IMR-90 (cell line): Measurements from ENCODE around the gene ENPP6. TPM values are rescaled to one million over a fixed set of nuclear protein-coding genes. Genes with fewer than 3 reads are reported as not detected.

ENCODE experiments used
- ATAC-seq: fragments of 200-7000 bp; cut with Tn5 transposase; 2 replicates; pipeline ENCODE4 v1.9.1; 2020; ENCODE audit warnings: low read depth, mild to moderate bottlenecking, moderate library complexity
- BruUV-seq: library from RNA; stranded (reverse); fragments of 400-500 nt; replicated peaks from 2 replicates; lab custom pipeline; 2021; lab: Mats Ljungman, UMichigan
- CTCF ChIA-PET: fragments of 300-600 bp; formaldehyde crosslinking; extraction: SDS; loops from one replicate; lab custom pipeline; 2021; ENCODE audit warnings: antibody characterized with exemption; lab: Yijun Ruan, JAX
- POLR2A ChIA-PET: fragments of 300-600 bp; sonication (Branson Sonifier 250); formaldehyde crosslinking; loops from one replicate; lab custom pipeline; 2022; ENCODE audit warnings: antibody characterized with exemption; ENCODE audit not compliant: unreplicated experiment; lab: Charles Lee
- DNase-seq: peaks from one replicate; pipeline ENCODE4 v3.0.0; 2013
- H2AFZ ChIP-seq: replicated peaks from 2 replicates; pipeline ENCODE3; 2013; ENCODE audit warnings: low read length, mild to moderate bottlenecking; ENCODE audit not compliant: poor library complexity
- H2AK5ac ChIP-seq: 2 replicates; pipeline ENCODE4 v1.6.1; 2013; ENCODE audit warnings: low read depth, low read length, inconsistent platforms
- H2AK9ac ChIP-seq: replicated peaks from 2 replicates; pipeline ENCODE3; 2013; ENCODE audit warnings: mild to moderate bottlenecking, low read depth, low read length, moderate library complexity; ENCODE audit not compliant: poor library complexity
- H2BK120ac ChIP-seq: 2 replicates; pipeline ENCODE4 v1.6.1; 2013; ENCODE audit warnings: low read depth, low read length, inconsistent platforms
- H2BK15ac ChIP-seq: 3 replicates; pipeline ENCODE4 v1.6.1; 2013; ENCODE audit warnings: low read depth, low read length, inconsistent platforms
- H2BK20ac ChIP-seq: 2 replicates; pipeline ENCODE4 v1.6.1; 2013; ENCODE audit warnings: low read depth, mild to moderate bottlenecking, inconsistent platforms, low read length, moderate library complexity
- H2BK5ac ChIP-seq: 2 replicates; pipeline ENCODE4 v1.6.1; 2013; ENCODE audit warnings: mild to moderate bottlenecking, low read depth, low read length, inconsistent platforms; ENCODE audit not compliant: poor library complexity, severe bottlenecking
- H3K14ac ChIP-seq: replicated peaks from 2 replicates; pipeline ENCODE4 v1.6.1; 2013; ENCODE audit warnings: low read depth, low read length, inconsistent platforms
- H3K18ac ChIP-seq: 2 replicates; pipeline ENCODE4 v1.6.1; 2013; ENCODE audit warnings: low read depth, low read length, control low read depth
- H3K23ac ChIP-seq: 2 replicates; pipeline ENCODE4 v1.6.1; 2013; ENCODE audit warnings: low read depth, low read length, inconsistent platforms
- H3K27ac ChIP-seq: 2 replicates; pipeline ENCODE4 v1.5.1; 2013; ENCODE audit warnings: mild to moderate bottlenecking, control low read depth, low read length; ENCODE audit not compliant: insufficient read depth
- H3K27me3 ChIP-seq: 2 replicates; pipeline ENCODE4 v1.6.1; 2013; ENCODE audit warnings: low read length; ENCODE audit not compliant: control insufficient read depth, insufficient read depth
- H3K36me3 ChIP-seq: 2 replicates; pipeline ENCODE4 v1.6.1; 2013; ENCODE audit warnings: low read length, mixed read lengths; ENCODE audit not compliant: control insufficient read depth, insufficient read depth
- H3K4ac ChIP-seq: 2 replicates; pipeline ENCODE4 v1.6.1; 2013; ENCODE audit warnings: low read depth, low read length, inconsistent platforms
- H3K4me1 ChIP-seq: 2 replicates; pipeline ENCODE4 v1.6.1; 2013; ENCODE audit warnings: low read length, mixed read lengths; ENCODE audit not compliant: control insufficient read depth, insufficient read depth
- H3K4me2 ChIP-seq: 2 replicates; pipeline ENCODE4 v1.6.1; 2013; ENCODE audit warnings: low read depth, mild to moderate bottlenecking, control low read depth, low read length, moderate library complexity
- H3K4me3 ChIP-seq: 2 replicates; pipeline ENCODE4 v1.5.1; 2013; ENCODE audit warnings: low read depth, mild to moderate bottlenecking, control low read depth, low read length, moderate library complexity; ENCODE audit not compliant: insufficient read depth
- H3K56ac ChIP-seq: 2 replicates; pipeline ENCODE4 v1.6.1; 2013; ENCODE audit warnings: low read length, inconsistent platforms; ENCODE audit not compliant: insufficient read depth; ENCODE audit errors: extremely low read depth
- H3K79me1 ChIP-seq, 2 experiments: 2 replicates each; pipeline ENCODE4 v1.6.1; 2013; ENCODE audit warnings: low read length in 2 of 2, inconsistent platforms in 1 of 2, low read depth in 1 of 2
- H3K9ac ChIP-seq: 2 replicates; pipeline ENCODE4 v1.6.1; 2013; ENCODE audit warnings: low read depth, low read length, control low read depth
- H3K9me1 ChIP-seq: 2 replicates; pipeline ENCODE4 v1.6.1; 2013; ENCODE audit warnings: low read length, inconsistent platforms; ENCODE audit not compliant: insufficient read depth
- H3K9me3 ChIP-seq: 2 replicates; pipeline ENCODE4 v1.6.1; 2013; ENCODE audit warnings: low read length; ENCODE audit not compliant: control insufficient read depth, insufficient read depth
- H4K20me1 ChIP-seq: 2 replicates; pipeline ENCODE4 v1.6.1; 2013; ENCODE audit warnings: low read length, inconsistent platforms; ENCODE audit not compliant: insufficient read depth
- H4K5ac ChIP-seq: 2 replicates; pipeline ENCODE4 v1.6.1; 2013; ENCODE audit warnings: mild to moderate bottlenecking, low read depth, low read length, control low read depth
- H4K8ac ChIP-seq, 2 experiments: 2 replicates each; pipeline ENCODE4 v1.6.1; 2013; ENCODE audit warnings: low read depth in 2 of 2, low read length in 2 of 2, control low read depth in 1 of 2, inconsistent platforms in 1 of 2
- H4K91ac ChIP-seq: 2 replicates; pipeline ENCODE4 v1.6.1; 2013; ENCODE audit warnings: low read depth, low read length, inconsistent platforms; ENCODE audit not compliant: insufficient read depth
- CEBPB ChIP-seq: IDR thresholded peaks from 2 replicates; pipeline ENCODE4 v1.6.1; 2012; ENCODE audit warnings: low read depth, low read length, improper control_type of control experiment
- CHD1 ChIP-seq: IDR thresholded peaks from 2 replicates; pipeline ENCODE4 v1.6.1; 2012; ENCODE audit warnings: low read depth, low read length, improper control_type of control experiment
- FOS ChIP-seq: fragments of 150-350 bp; IDR thresholded peaks from 2 replicates; pipeline ENCODE4 v1.6.1; 2016; ENCODE audit warnings: low read depth, low read length
- MAFK ChIP-seq: IDR thresholded peaks from 2 replicates; pipeline ENCODE4 v1.6.1; 2012; ENCODE audit warnings: low read depth, low read length, improper control_type of control experiment
- MXI1 ChIP-seq: IDR thresholded peaks from 2 replicates; pipeline ENCODE4 v1.6.1; 2012; ENCODE audit warnings: low read depth, mild to moderate bottlenecking, low read length, moderate library complexity, borderline replicate concordance
- NFE2L2 ChIP-seq: fragments of 150-350 bp; IDR thresholded peaks from 2 replicates; pipeline ENCODE4 v1.6.1; 2016; ENCODE audit warnings: low read depth, mild to moderate bottlenecking, low read length
- POLR2A ChIP-seq: IDR thresholded peaks from 2 replicates; pipeline ENCODE4 v1.6.1; 2012; ENCODE audit warnings: mild to moderate bottlenecking, low read depth, low read length
- RAD21 ChIP-seq: IDR thresholded peaks from 2 replicates; pipeline ENCODE4 v1.6.1; 2012; ENCODE audit warnings: low read length, improper control_type of control experiment
- RCOR1 ChIP-seq: IDR thresholded peaks from 2 replicates; pipeline ENCODE4 v1.6.1; 2012; ENCODE audit warnings: mild to moderate bottlenecking, low read length, improper control_type of control experiment; ENCODE audit not compliant: insufficient replicate concordance
- RFX5 ChIP-seq: IDR thresholded peaks from 2 replicates; pipeline ENCODE4 v1.8.0; 2012; ENCODE audit warnings: low read depth, mild to moderate bottlenecking, low read length, moderate library complexity
- WGBS, 2 experiments: methylation state at CpG; one replicate each; pipeline versions ENCODE4 v1.1.5 to v1.1.7; 2013; ENCODE audit warnings: missing lambda C conversion rate in 2 of 2; ENCODE audit not compliant: insufficient read length in 1 of 2; ENCODE audit errors: extremely low coverage in 2 of 2; 5-methylcytosine and 5-hydroxymethylcytosine counted together
- dilution Hi-C: fragments of 300-500 bp; cut with HindIII; formaldehyde crosslinking; loops from one replicate; pipeline ENCODE4 v1.14.3; 2018; ENCODE audit warnings: low sequenced_read_pairs; ENCODE audit not compliant: unreplicated experiment
- in situ Hi-C: fragments of 300-500 bp; cut with MboI; formaldehyde crosslinking; loops from 3 replicates; pipeline ENCODE4 v1.14.3; 2019; ENCODE audit warnings: low sequenced_read_pairs, inconsistent platforms, mixed read lengths
- intact Hi-C: fragments of 100-400 bp; cut with micrococcal nuclease; formaldehyde crosslinking; loops from 2 replicates; pipeline ENCODE4 v1.10.0; 2022
- polyA plus RNA-seq, 3 experiments: library from polyadenylated mRNA; depleted of rRNA; stranded (reverse); fragments of >200 nt; gene quantifications; 2 replicates each; pipeline ENCODE4 v1.2.3, GENCODE V29; 2012; ENCODE audit warnings: low replicate concordance in 1 of 3
- total RNA-seq: library from RNA; depleted of rRNA; stranded (reverse); fragments of >200 nt; gene quantifications from 2 replicates; pipeline ENCODE4 v1.2.3, GENCODE V29; 2012
- TF ChIP-seq, protein P1 (sequence below): conservative IDR thresholded peaks from 2 replicates; pipeline ENCODE4 v1.5.1; 2012; ENCODE audit warnings: mild to moderate bottlenecking, low read depth, low read length, improper control_type of control experiment

ENPP6 gene
- total and polyA plus RNA-seq, 2 of the 4 experiments (the other 2 are of a cell fraction) = not detected

- no peak overlapping the region for H4K91ac ChIP-seq
- no peak overlapping the region for H3K18ac ChIP-seq
- no peaks in the 10 kb centered on the region for H3K79me1 ChIP-seq
- no peak overlapping the region for H3K14ac ChIP-seq
- H3K23ac ChIP-seq = no peak overlapping the region
- H2BK15ac ChIP-seq = no peak overlapping the region
- POLR2A ChIA-PET = no interaction called here
- no peaks in the 10 kb centered on the region for H3K4me1 ChIP-seq
- no peak overlapping the region for H3K4ac ChIP-seq
- DNase-seq (no peak), ATAC-seq (no peak)
- WGBS, 2 experiments = no CpG with 5 or more reads among the region's 22 CpGs
- BruUV-seq = no TSS peak
- H4K5ac ChIP-seq = no peak overlapping the region
- no peak overlapping the region for H3K4me2 ChIP-seq
- H2AK5ac ChIP-seq = no peak overlapping the region
- CTCF ChIA-PET = interaction anchor here (1.1 kb wide), 1 partner anchor 10 kb away, joined by 3 read pairs; no protein-coding TSS in a partner anchor
- in situ Hi-C loops = no loop called here
- intact Hi-C loops = no loop called here
- no peak overlapping the region for H3K27ac ChIP-seq
- no peaks in the 10 kb centered on the region for H4K20me1 ChIP-seq
- H3K27me3 ChIP-seq = peaks cover 4% of the 10 kb centered on the region; the same call in 1 of the 2 replicates
- H4K8ac ChIP-seq = no peak overlapping the region
- H2BK20ac ChIP-seq = no peak overlapping the region
- no peak overlapping the region for H2AFZ ChIP-seq
- no peak overlapping the region for H3K9ac ChIP-seq
- dilution Hi-C loops = no loop called here
- H3K56ac ChIP-seq = no peak overlapping the region
- no peaks in the 10 kb centered on the region for H3K36me3 ChIP-seq
- TF ChIP-seq RCOR1 (no peak), CHD1 (no peak), POLR2A (no peak), RAD21 (no peak), NFE2L2 (no peak), MXI1 (no peak), FOS (no peak), RFX5 (no peak), MAFK (no peak), CEBPB (no peak)
- TF ChIP-seq, protein P1, sequence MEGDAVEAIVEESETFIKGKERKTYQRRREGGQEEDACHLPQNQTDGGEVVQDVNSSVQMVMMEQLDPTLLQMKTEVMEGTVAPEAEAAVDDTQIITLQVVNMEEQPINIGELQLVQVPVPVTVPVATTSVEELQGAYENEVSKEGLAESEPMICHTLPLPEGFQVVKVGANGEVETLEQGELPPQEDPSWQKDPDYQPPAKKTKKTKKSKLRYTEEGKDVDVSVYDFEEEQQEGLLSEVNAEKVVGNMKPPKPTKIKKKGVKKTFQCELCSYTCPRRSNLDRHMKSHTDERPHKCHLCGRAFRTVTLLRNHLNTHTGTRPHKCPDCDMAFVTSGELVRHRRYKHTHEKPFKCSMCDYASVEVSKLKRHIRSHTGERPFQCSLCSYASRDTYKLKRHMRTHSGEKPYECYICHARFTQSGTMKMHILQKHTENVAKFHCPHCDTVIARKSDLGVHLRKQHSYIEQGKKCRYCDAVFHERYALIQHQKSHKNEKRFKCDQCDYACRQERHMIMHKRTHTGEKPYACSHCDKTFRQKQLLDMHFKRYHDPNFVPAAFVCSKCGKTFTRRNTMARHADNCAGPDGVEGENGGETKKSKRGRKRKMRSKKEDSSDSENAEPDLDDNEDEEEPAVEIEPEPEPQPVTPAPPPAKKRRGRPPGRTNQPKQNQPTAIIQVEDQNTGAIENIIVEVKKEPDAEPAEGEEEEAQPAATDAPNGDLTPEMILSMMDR = no peak
- H2BK120ac ChIP-seq = no peak overlapping the region
- no peak overlapping the region for H3K4me3 ChIP-seq
- H2AK9ac ChIP-seq = no peak overlapping the region
- no peak overlapping the region for H2BK5ac ChIP-seq
- H3K9me1 ChIP-seq = no peaks in the 10 kb centered on the region
- no peaks in the 10 kb centered on the region for H3K9me3 ChIP-seq
Observed at GRCh38 chr4:184255871-184256642, 38.4 kb upstream of the ENPP6 start.
